BLaER1 (cell line): Measurements from ENCODE around the gene PSMC2.

Experiments
- H3K27ac ChIP-seq: shearing (Covaris generic); formaldehyde crosslinking; 2 replicates; pipeline ENCODE4 v1.8.1; 2022
- H3K27me3 ChIP-seq: shearing (Covaris generic); formaldehyde crosslinking; 2 replicates; pipeline ENCODE4 v1.8.1; 2022
- H3K36me3 ChIP-seq: shearing (Covaris generic); formaldehyde crosslinking; 2 replicates; pipeline ENCODE4 v1.8.1; 2022
- H3K4me1 ChIP-seq: shearing (Covaris generic); formaldehyde crosslinking; 2 replicates; pipeline ENCODE4 v1.8.1; 2022
- H3K4me2 ChIP-seq: shearing (Covaris generic); formaldehyde crosslinking; 2 replicates; pipeline ENCODE4 v1.8.1; 2022
- H3K4me3 ChIP-seq: shearing (Covaris generic); formaldehyde crosslinking; 2 replicates; pipeline ENCODE4 v1.8.1; 2022
- H3K9ac ChIP-seq: shearing (Covaris generic); formaldehyde crosslinking; 2 replicates; pipeline ENCODE4 v1.8.1; 2022
- H3K9me3 ChIP-seq: shearing (Covaris generic); formaldehyde crosslinking; 2 replicates; pipeline ENCODE4 v1.8.1; 2022
- H4K20me1 ChIP-seq: shearing (Covaris generic); formaldehyde crosslinking; 2 replicates; pipeline ENCODE4 v1.8.1; 2022
- Cebpa-rat ChIP-seq: shearing (Covaris generic); IDR thresholded peaks from 2 replicates; pipeline ENCODE4 v1.8.1; 2022

Gene PSMC2

GRCh38 chr7:103347507-103348267 is at the start of gene PSMC2:
PSMC2 (plus strand) TSS chr7:103347643; CDS start chr7:103347712, 69 bp downstream.
- H3K4me2 ChIP-seq = peak within 1 kb of the TSS; percentile 88
- H3K9ac ChIP-seq = peak within 1 kb of the TSS; percentile 90
- peaks cover 22% of the 10 kb centered on the region for H3K36me3 ChIP-seq
- H3K27me3 ChIP-seq = no peaks in the 10 kb centered on the region
- peak within 1 kb of the TSS; percentile 76 for H3K4me3 ChIP-seq
- no peaks in the 10 kb centered on the region for H3K9me3 ChIP-seq
- peaks cover 49% of the 10 kb centered on the region for H3K4me1 ChIP-seq
- peak within 1 kb of the TSS; percentile 81 for H3K27ac ChIP-seq
- H4K20me1 ChIP-seq = peaks cover 53% of the 10 kb centered on the region
- TF ChIP-seq Cebpa-rat = no peak

- Histone ChIP-seq H3K4me1 (peaks cover 16% of the 10 kb centered on the region), H4K20me1 (peaks cover 32% of the 10 kb centered on the region), H3K4me2 (peak overlapping the region; percentile 89), H3K27me3 (no peaks in the 10 kb centered on the region), H3K36me3 (peaks cover 42% of the 10 kb centered on the region), H3K9me3 (no peaks in the 10 kb centered on the region), H3K27ac (peak overlapping the region; percentile 91), H3K9ac (peak overlapping the region; percentile 92), H3K4me3 (peak overlapping the region; percentile 87)
- TF ChIP-seq Cebpa-rat = no peak
These were observed 49.6 kb upstream of the PSMC2 start for GRCh38 chr7:103297837-103298179.

GRCh38 chr7:103299660-103300059 is 47.8 kb upstream of the PSMC2 start:
- peaks cover 60% of the 10 kb centered on the region for H3K36me3 ChIP-seq
- TF ChIP-seq Cebpa-rat = no peak
- H3K4me3 ChIP-seq = no peak overlapping the region

GRCh38 chr7:103301441-103301840 is 46.0 kb upstream of the PSMC2 start:
- Histone ChIP-seq H3K27me3 (no peaks in the 10 kb centered on the region), H3K36me3 (peaks cover 76% of the 10 kb centered on the region), H3K4me1 (peaks cover 16% of the 10 kb centered on the region), H3K4me2 (no peak overlapping the region), H4K20me1 (peaks cover 58% of the 10 kb centered on the region), H3K9ac (no peak overlapping the region), H3K27ac (no peak overlapping the region), H3K4me3 (no peak overlapping the region), H3K9me3 (no peaks in the 10 kb centered on the region)
- TF ChIP-seq Cebpa-rat = no peak

More at GRCh38 chr7:103299660-103300059, 47.8 kb upstream of the PSMC2 start:
- Histone ChIP-seq H3K27ac (no peak overlapping the region), H3K9me3 (no peaks in the 10 kb centered on the region), H3K4me1 (peaks cover 16% of the 10 kb centered on the region), H4K20me1 (peaks cover 42% of the 10 kb centered on the region), H3K4me2 (no peak overlapping the region), H3K27me3 (no peaks in the 10 kb centered on the region), H3K9ac (no peak overlapping the region)

- no peaks in the 10 kb centered on the region for H3K9me3 ChIP-seq
- H3K9ac ChIP-seq = no peak overlapping the region
- no peak for TF ChIP-seq Cebpa-rat
- no peak overlapping the region for H3K4me3 ChIP-seq
- no peaks in the 10 kb centered on the region for H3K4me1 ChIP-seq
- no peaks in the 10 kb centered on the region for H3K27me3 ChIP-seq
- peaks cover 98% of the 10 kb centered on the region for H3K36me3 ChIP-seq
- no peak overlapping the region for H3K4me2 ChIP-seq
- peaks cover 70% of the 10 kb centered on the region for H4K20me1 ChIP-seq
- H3K27ac ChIP-seq = no peak overlapping the region
These were observed 39.8 kb upstream of the PSMC2 start for GRCh38 chr7:103307503-103308231.

- Histone ChIP-seq H3K4me2 (no peak overlapping the region), H3K9ac (no peak overlapping the region), H3K9me3 (no peaks in the 10 kb centered on the region), H3K4me1 (no peaks in the 10 kb centered on the region), H3K27ac (no peak overlapping the region), H3K36me3 (peaks cover 100% of the 10 kb centered on the region), H4K20me1 (peaks cover 60% of the 10 kb centered on the region; the same call in 1 of the 2 replicates), H3K4me3 (no peak overlapping the region), H3K27me3 (no peaks in the 10 kb centered on the region)
- TF ChIP-seq Cebpa-rat = no peak
These were observed 32.6 kb upstream of the PSMC2 start for GRCh38 chr7:103314852-103315251.

GRCh38 chr7:103316380-103316941 is 31.0 kb upstream of the PSMC2 start:
- peaks cover 100% of the 10 kb centered on the region for H3K36me3 ChIP-seq
- H4K20me1 ChIP-seq = peaks cover 49% of the 10 kb centered on the region; the same call in 1 of the 2 replicates
- TF ChIP-seq Cebpa-rat = no peak
- H3K27ac ChIP-seq = no peak overlapping the region
- no peak overlapping the region for H3K9ac ChIP-seq
- H3K4me3 ChIP-seq = no peak overlapping the region
- no peaks in the 10 kb centered on the region for H3K27me3 ChIP-seq
- no peaks in the 10 kb centered on the region for H3K4me1 ChIP-seq
- H3K4me2 ChIP-seq = no peak overlapping the region
- H3K9me3 ChIP-seq = no peaks in the 10 kb centered on the region

GRCh38 chr7:103317009-103317408 is 30.4 kb upstream of the PSMC2 start:
- Histone ChIP-seq H3K27ac (no peak overlapping the region), H3K4me1 (no peaks in the 10 kb centered on the region), H4K20me1 (peaks cover 44% of the 10 kb centered on the region; the same call in 1 of the 2 replicates), H3K4me2 (no peak overlapping the region), H3K36me3 (peaks cover 100% of the 10 kb centered on the region), H3K9ac (no peak overlapping the region), H3K27me3 (no peaks in the 10 kb centered on the region), H3K4me3 (no peak overlapping the region), H3K9me3 (no peaks in the 10 kb centered on the region)
- TF ChIP-seq Cebpa-rat = no peak

GRCh38 chr7:103325744-103326143 is 21.7 kb upstream of the PSMC2 start:
- TF ChIP-seq Cebpa-rat = no peak
- no peak overlapping the region for H3K27ac ChIP-seq
- peaks cover 39% of the 10 kb centered on the region for H4K20me1 ChIP-seq
- H3K4me1 ChIP-seq = no peaks in the 10 kb centered on the region
- no peaks in the 10 kb centered on the region for H3K9me3 ChIP-seq
- peaks cover 82% of the 10 kb centered on the region for H3K36me3 ChIP-seq
- H3K9ac ChIP-seq = no peak overlapping the region
- no peak overlapping the region for H3K4me3 ChIP-seq
- no peak overlapping the region for H3K4me2 ChIP-seq
- no peaks in the 10 kb centered on the region for H3K27me3 ChIP-seq

GRCh38 chr7:103336761-103337160 is 10.7 kb upstream of the PSMC2 start:
- Histone ChIP-seq H3K9ac (no peak overlapping the region), H3K36me3 (peaks cover 95% of the 10 kb centered on the region), H4K20me1 (peaks cover 93% of the 10 kb centered on the region), H3K4me3 (no peak overlapping the region), H3K4me1 (peaks cover 11% of the 10 kb centered on the region), H3K27me3 (no peaks in the 10 kb centered on the region), H3K4me2 (no peak overlapping the region), H3K27ac (no peak overlapping the region), H3K9me3 (no peaks in the 10 kb centered on the region)
- no peak for TF ChIP-seq Cebpa-rat
